GM18526 (cell line): Measurements from ENCODE around the gene LAG3.

Source experiments
- POLR2A ChIP-seq: IDR thresholded peaks from 3 replicates; pipeline ENCODE4 v1.6.1; 2011; ENCODE audit not compliant: insufficient read length; ENCODE audit errors: extremely low read depth

LAG3 gene

DNA sequence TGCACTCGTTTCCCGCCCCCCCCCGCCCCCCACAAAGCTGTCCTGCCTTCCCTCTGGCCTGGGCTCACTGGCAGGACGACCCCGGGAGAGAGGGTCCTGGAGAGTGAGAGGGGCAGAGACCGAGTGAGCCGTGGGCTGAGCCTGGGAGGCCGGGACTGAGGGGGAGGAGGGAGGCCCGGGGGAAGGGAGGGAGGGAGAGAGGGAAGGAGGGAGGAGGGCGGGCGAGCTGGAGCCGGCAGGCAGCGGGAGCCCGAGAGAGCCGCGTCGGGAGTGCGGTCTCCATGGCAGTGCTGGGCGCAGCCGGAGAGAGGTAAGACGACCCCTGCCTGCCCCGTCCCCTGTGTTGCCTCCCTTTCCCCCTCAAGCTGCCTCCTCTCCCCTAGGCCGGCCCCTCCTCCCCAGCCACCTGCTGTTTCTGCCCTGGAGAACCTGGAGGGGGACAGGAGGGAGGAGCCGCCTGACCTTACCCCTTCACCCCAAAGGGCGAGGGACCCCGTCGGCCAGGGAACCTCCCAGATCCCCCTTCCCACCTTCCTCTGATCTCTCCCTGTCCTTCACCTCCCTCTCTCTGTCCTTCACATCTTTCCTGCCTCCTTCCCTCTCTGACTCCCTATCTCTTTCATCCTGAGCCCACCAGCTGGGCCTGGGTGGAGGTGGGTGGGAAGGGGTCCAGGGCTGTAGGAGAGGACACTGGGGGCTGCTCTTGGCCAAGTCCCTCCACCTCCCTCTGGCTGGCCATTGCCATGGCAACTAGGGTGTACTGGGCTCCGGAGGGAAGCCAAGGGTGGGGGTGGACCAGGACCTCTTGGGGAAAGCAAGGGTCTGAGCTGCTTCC, 49.5 kb downstream of the LAG3 start, which contains the start of gene GPR162:
GPR162 (plus strand) TSS at position 231 of the 835 bp plus-strand sequence. CDS start 2,078 bp downstream, outside the sequence.
- no peak for TF ChIP-seq POLR2A

GRCh38 chr12:6822426-6823135, 50.3 kb downstream of the LAG3 start:
- no peak for TF ChIP-seq POLR2A

GRCh38 chr12:6823182-6824084, 51.1 kb downstream of the LAG3 start:
- no peak for TF ChIP-seq POLR2A

DNA sequence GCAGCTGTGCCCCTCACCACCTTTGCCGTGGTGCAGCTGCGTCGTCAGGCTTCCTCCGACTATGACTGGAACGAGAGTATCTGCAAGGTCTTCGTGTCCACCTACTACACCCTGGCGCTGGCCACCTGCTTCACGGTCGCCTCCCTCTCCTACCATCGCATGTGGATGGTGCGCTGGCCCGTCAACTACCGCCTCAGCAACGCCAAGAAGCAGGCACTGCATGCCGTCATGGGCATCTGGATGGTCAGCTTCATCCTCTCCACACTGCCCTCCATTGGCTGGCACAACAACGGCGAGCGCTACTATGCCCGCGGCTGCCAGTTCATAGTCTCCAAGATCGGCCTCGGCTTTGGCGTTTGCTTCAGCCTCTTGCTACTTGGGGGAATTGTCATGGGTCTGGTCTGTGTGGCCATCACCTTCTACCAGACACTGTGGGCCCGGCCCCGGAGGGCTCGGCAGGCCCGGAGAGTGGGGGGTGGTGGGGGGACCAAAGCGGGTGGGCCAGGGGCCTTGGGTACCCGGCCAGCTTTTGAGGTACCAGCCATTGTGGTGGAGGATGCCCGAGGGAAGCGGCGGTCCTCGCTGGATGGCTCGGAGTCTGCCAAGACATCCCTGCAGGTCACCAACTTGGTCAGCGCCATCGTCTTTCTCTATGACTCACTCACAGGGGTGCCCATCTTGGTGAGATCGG, 51.9 kb downstream of the LAG3 start:
- no peak for TF ChIP-seq POLR2A

DNA sequence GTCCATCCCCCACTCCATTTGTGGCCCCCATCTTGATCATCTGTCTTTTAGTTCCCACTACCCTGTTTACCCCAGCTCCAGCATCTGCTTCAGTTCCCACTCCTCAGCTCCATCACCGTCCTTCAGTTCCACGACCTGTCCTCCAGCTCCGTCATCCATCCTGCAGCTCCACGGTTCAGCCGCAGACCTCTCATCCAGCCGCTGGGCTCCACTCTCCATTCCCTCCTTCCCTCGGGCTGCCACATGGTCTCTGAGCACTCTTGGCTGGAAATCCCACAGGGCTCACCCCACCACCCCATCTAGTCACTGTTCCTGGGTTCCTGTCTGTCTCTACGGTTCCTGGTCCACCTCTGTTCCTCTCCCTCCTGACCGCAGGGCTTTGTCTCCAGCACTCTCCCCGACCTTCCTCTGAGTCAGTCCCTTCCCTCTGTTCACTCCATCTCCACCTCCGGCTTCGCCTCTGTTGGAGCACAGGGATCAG, 52.6 kb downstream of the LAG3 start:
- no peak for TF ChIP-seq POLR2A

GRCh38 chr12:6825398-6826124, 53.2 kb downstream of the LAG3 start:
- no peak for TF ChIP-seq POLR2A

- no peak for TF ChIP-seq POLR2A
Measured at GRCh38 chr12:6826125-6826733, 53.9 kb downstream of the LAG3 start.

- TF ChIP-seq POLR2A: no peak
Measured at GRCh38 chr12:6826734-6827436, 54.6 kb downstream of the LAG3 start.

GRCh38 chr12:6827437-6827911, 55.2 kb downstream of the LAG3 start:
- TF ChIP-seq POLR2A: no peak
